CD4-positive, alpha-beta memory T cell (primary cell): ENCODE results near the gene RNASEL. TPM values are rescaled to one million over a fixed set of nuclear protein-coding genes. Genes with fewer than 3 reads are reported as not detected.

ENCODE experiments used
- CTCF ChIA-PET: fragments of 350-600 bp; sonication (Branson Sonifier 250); formaldehyde crosslinking; loops from one replicate; lab custom pipeline; 2021; ENCODE audit warnings: inconsistent platforms; ENCODE audit not compliant: partially characterized antibody; lab: Charles Lee
- POLR2A ChIA-PET: fragments of 350-600 bp; sonication (Branson Sonifier 250); formaldehyde crosslinking; loops from one replicate; lab custom pipeline; 2021; ENCODE audit not compliant: partially characterized antibody; lab: Charles Lee
- DNase-seq, 5 donors: peaks; one replicate each; pipeline versions ENCODE4 v3.0.0 to v3.0.0-alpha.2; 2020 to 2022; ENCODE audit warnings: mixed read lengths in 1 of 5
- H3K27ac ChIP-seq: one replicate; pipeline ENCODE4 v1.7.0; 2013; ENCODE audit warnings: low read depth, low read length
- H3K27me3 ChIP-seq: 2 replicates; pipeline ENCODE4 v1.7.0; 2013; ENCODE audit warnings: mild to moderate bottlenecking, low read length, moderate library complexity; ENCODE audit not compliant: insufficient read depth
- H3K36me3 ChIP-seq: 2 replicates; pipeline ENCODE4 v1.7.0; 2013; ENCODE audit warnings: mild to moderate bottlenecking, low read length, moderate library complexity; ENCODE audit not compliant: insufficient read depth
- H3K4me1 ChIP-seq: 2 replicates; pipeline ENCODE4 v1.7.0; 2013; ENCODE audit warnings: mild to moderate bottlenecking, low read length, moderate library complexity; ENCODE audit not compliant: insufficient read depth
- H3K4me3 ChIP-seq, 2 donors: one replicate each; pipeline ENCODE4 v1.7.0; 2013; ENCODE audit warnings: low read length in 2 of 2, mild to moderate bottlenecking in 1 of 2
- H3K9me3 ChIP-seq, 2 donors: one replicate each; pipeline ENCODE4 v1.7.0; 2013; ENCODE audit warnings: low read length in 2 of 2, control low read depth in 1 of 2; ENCODE audit not compliant: control insufficient read depth in 1 of 2
- H3K27ac Mint-ChIP-seq, 7 donors: one replicate each; pipeline ENCODE4 v1.8.0; 2020 to 2021; ENCODE audit warnings: mixed read lengths in 7 of 7, mild to moderate bottlenecking in 6 of 7, inconsistent platforms in 3 of 7, moderate library complexity in 3 of 7
- H3K27me3 Mint-ChIP-seq, 2 donors: one replicate each; pipeline ENCODE4 v1.8.0; 2020 to 2021; ENCODE audit warnings: mixed read lengths in 2 of 2
- H3K36me3 Mint-ChIP-seq, 2 donors: one replicate each; pipeline ENCODE4 v1.8.0; 2020 to 2021; ENCODE audit warnings: mixed read lengths in 2 of 2, inconsistent platforms in 1 of 2, mild to moderate bottlenecking in 1 of 2
- H3K4me1 Mint-ChIP-seq, 4 donors: one replicate each; pipeline ENCODE4 v1.8.0; 2020 to 2021; ENCODE audit warnings: mixed read lengths in 4 of 4, mild to moderate bottlenecking in 1 of 4
- H3K4me3 Mint-ChIP-seq, 8 donors: one replicate each; pipeline ENCODE4 v1.8.0; 2020 to 2021; ENCODE audit warnings: mixed read lengths in 8 of 8, mild to moderate bottlenecking in 7 of 8, moderate library complexity in 6 of 8, inconsistent platforms in 3 of 8
- H3K9me3 Mint-ChIP-seq, 8 donors: one replicate each; pipeline ENCODE4 v1.8.0; 2020 to 2021; ENCODE audit warnings: mixed read lengths in 8 of 8, mild to moderate bottlenecking in 5 of 8, inconsistent platforms in 3 of 8, moderate library complexity in 1 of 8
- intact Hi-C: fragments of 100-400 bp; cut with micrococcal nuclease; formaldehyde crosslinking; loops from one replicate; pipeline ENCODE4 v1.15.1; 2023
- polyA plus RNA-seq, 2 donors: library from polyadenylated mRNA; unstranded; fragments of 300-500 nt; fragmentation: Illumina TruSeq; gene quantifications; one replicate each; pipeline ENCODE4 v1.2.3, GENCODE V29; 2021
- total RNA-seq, 2 experiments: library from RNA; stranded (reverse); gene quantifications; one replicate each; pipeline ENCODE4 v1.2.3, GENCODE V29; 2021

RNASEL gene
- total and polyA plus RNA-seq, 4 experiments from 2014 or later = 4.5 to 35.4 (median 22.8) TPM

DNA sequence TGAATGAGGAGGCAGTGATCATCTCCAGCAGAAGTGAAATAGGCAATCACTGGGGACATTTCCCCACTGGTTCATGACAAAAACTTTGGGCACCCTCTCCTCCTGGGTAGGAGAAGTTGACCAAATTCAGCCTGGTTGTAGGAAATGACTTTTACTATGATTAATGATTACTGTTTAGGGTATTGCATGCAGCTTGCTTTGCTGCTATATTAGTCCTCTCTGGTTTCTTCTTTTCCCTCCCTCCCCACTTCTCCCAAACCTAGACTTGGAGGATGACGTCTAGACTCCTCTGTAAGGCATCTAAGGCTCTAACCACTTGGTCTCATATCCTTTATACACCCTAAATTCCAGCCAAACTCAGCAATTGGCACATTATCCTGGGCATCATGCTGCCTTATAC lies 18.5 kb upstream of the RNASEL start:
- POLR2A ChIA-PET = interaction anchor here (1.8 to 5.4 kb wide), 2 partner anchors 7 to 19 kb away, joined by 12 to 77 read pairs; partner anchors contain the start of gene RNASEL

DNA sequence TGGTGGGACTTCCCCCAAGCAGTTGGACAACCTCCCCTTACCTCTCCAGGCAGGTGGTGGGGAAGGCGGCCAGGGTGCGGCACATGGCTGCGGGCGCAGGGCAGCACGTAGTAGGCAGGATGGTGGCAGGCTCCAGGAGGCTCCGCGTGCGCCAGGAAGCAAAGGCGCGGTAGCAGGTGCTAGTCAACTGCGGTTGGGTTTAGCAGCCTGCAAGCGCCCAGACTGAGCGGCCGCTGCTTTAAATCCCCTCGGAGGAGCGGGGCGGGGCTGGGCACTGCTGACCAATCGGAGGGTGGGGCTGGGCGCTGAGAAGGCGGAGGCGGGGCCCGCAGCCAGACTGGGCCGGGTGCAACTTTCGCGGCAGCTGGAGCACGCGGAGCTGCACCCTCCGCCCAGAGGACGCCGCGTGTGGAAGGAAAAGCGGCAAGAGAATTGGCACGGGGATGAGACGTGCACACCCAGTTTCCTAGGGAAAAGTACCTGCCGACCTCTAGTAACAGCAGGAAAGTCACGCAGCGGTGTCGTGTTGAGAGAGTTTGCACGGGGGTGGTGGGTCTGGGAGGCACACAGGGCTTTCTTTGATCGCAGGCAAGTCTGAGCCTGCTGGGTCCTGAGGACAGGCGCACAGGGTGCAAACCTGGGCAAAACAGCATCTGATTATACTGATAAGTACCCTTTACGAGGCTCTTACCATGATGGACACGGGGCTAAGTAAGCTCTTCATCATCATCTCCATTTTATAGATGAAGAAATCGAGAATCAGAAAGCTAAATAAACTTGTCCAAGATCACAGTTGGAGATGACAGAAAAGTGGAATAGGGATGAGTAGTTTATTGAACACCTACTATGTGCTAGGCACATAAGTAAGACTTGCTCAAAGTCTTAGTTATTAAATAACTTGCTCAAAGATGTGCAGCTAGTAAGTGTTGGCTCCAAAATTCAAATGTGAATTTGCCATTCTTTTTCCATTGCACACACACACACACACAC lies 15.4 kb upstream of the RNASEL start, which contains the start of gene RGS16:
TSS of gene RGS16 (minus strand) at position 215 of the 990 bp plus-strand sequence. CDS start at position 85, 130 bp downstream.
- peak; percentile 81 to 89 (median 82) for DNase-seq
- Mint-ChIP-seq H3K4me1 (peaks cover 0 to 20% (median 12%) of the 10 kb centered on the region in 4 donors), H3K4me3 (peak within 1 kb of the TSS in 7 of 8 donors; percentile 81 to 91 (median 85)), H3K27me3 (no peaks in the 10 kb centered on the region), H3K9me3 (no peaks in the 10 kb centered on the region), H3K36me3 (peaks cover 4 to 7% of the 10 kb centered on the region in 2 donors), H3K27ac (peak within 1 kb of the TSS in 5 of 7 donors; percentile 36 to 95 (median 73))
- ChIA-PET POLR2A (interaction anchor here (0.8 to 5.4 kb wide), 12 partner anchors 9 to 236 kb away, joined by 3 to 77 read pairs (median 4); partner anchors contain the start of gene RNASEL), CTCF (interaction anchor here (1.0 to 16.0 kb wide), 8 partner anchors 7 to 524 kb away, joined by 3 to 707 read pairs (median 4); partner anchors contain the start of gene NPL)
- Histone ChIP-seq H3K9me3 (no peaks in the 10 kb centered on the region), H3K27ac (peak within 1 kb of the TSS; percentile 46), H3K36me3 (peaks cover 3% of the 10 kb centered on the region), H3K4me1 (peaks cover 41% of the 10 kb centered on the region), H3K4me3 (peak within 1 kb of the TSS; percentile 36 to 39), H3K27me3 (no peaks in the 10 kb centered on the region)
- intact Hi-C loops = loop anchor here (1.0 to 10.0 kb wide), 10 partner anchors 9 to 1030 kb away; partner anchors contain the start of genes ARPC5, DHX9, GLUL and NPL

More for the DNA sequence above, 18.5 kb upstream of the RNASEL start:
- H3K9me3 Mint-ChIP-seq = no peaks in the 10 kb centered on the region
- Histone ChIP-seq H3K36me3 (no peaks in the 10 kb centered on the region), H3K27ac (no peak overlapping the region), H3K9me3 (no peaks in the 10 kb centered on the region), H3K4me1 (peaks cover 24% of the 10 kb centered on the region), H3K27me3 (no peaks in the 10 kb centered on the region), H3K4me3 (no peak overlapping the region)
- H3K27ac Mint-ChIP-seq = no peak overlapping the region
- H3K36me3 Mint-ChIP-seq = peaks cover 0 to 3% of the 10 kb centered on the region in 2 donors
- peaks cover 0 to under 1% of the 10 kb centered on the region in 2 donors for H3K27me3 Mint-ChIP-seq
- H3K4me3 Mint-ChIP-seq = no peak overlapping the region
- intact Hi-C loops = loop anchor here (10.0 kb wide), 2 partner anchors 213 to 1027 kb away; partner anchors contain the start of genes ARPC5 and GLUL
- DNase-seq = no peak
- H3K4me1 Mint-ChIP-seq = peaks cover 0 to 20% (median 12%) of the 10 kb centered on the region in 4 donors
- CTCF ChIA-PET = interaction anchor here (0.9 to 16.0 kb wide), 7 partner anchors 9 to 179 kb away, joined by 3 to 707 read pairs (median 3); partner anchors contain the start of genes NPL and RNASEL

- Histone ChIP-seq H3K4me3 (peak overlapping the region; percentile 36 to 39), H3K36me3 (peaks cover 3% of the 10 kb centered on the region), H3K4me1 (peaks cover 41% of the 10 kb centered on the region), H3K9me3 (no peaks in the 10 kb centered on the region), H3K27me3 (no peaks in the 10 kb centered on the region), H3K27ac (peak overlapping the region; percentile 46)
- Mint-ChIP-seq H3K27ac (peak overlapping the region in 2 of 7 donors; percentile 95), H3K9me3 (no peaks in the 10 kb centered on the region), H3K4me3 (peak overlapping the region in 7 of 8 donors; percentile 81 to 91 (median 85)), H3K27me3 (no peaks in the 10 kb centered on the region), H3K4me1 (peaks cover 0 to 20% (median 12%) of the 10 kb centered on the region in 4 donors), H3K36me3 (peaks cover 4 to 10% of the 10 kb centered on the region in 2 donors)
- CTCF ChIA-PET = interaction anchor here (0.7 to 16.0 kb wide), 8 partner anchors 8 to 183 kb away, joined by 3 to 707 read pairs (median 4); partner anchors contain the start of gene NPL
- intact Hi-C loops = loop anchor here (1.0 to 10.0 kb wide), 10 partner anchors 8 to 1031 kb away; partner anchors contain the start of genes ARPC5, DHX9, GLUL and NPL
- POLR2A ChIA-PET = interaction anchor here (0.5 to 5.4 kb wide), 9 partner anchors 11 to 265 kb away, joined by 3 to 77 read pairs (median 6); partner anchors contain the start of gene RNASEL
- DNase-seq = peak in 2 of 5 donors; percentile 16 to 20
Measured at GRCh38 chr1:182603646-182604174, 14.7 kb upstream of the RNASEL start.

- Histone ChIP-seq H3K4me1 (peaks cover 41% of the 10 kb centered on the region), H3K36me3 (peaks cover 3% of the 10 kb centered on the region), H3K4me3 (peak overlapping the region in 1 of 2 donors; percentile 36), H3K27ac (peak overlapping the region; percentile 46), H3K27me3 (no peaks in the 10 kb centered on the region), H3K9me3 (no peaks in the 10 kb centered on the region)
- H3K27me3 Mint-ChIP-seq = no peaks in the 10 kb centered on the region
- ChIA-PET CTCF (interaction anchor here (0.7 to 16.0 kb wide), 8 partner anchors 8 to 183 kb away, joined by 3 to 707 read pairs (median 4); partner anchors contain the start of gene NPL), POLR2A (interaction anchor here (0.5 to 5.4 kb wide), 8 partner anchors 11 to 265 kb away, joined by 3 to 77 read pairs (median 7); partner anchors contain the start of gene RNASEL)
- peak in 3 of 5 donors; percentile 37 to 74 (median 53) for DNase-seq
- H3K36me3 Mint-ChIP-seq = peaks cover 4 to 10% of the 10 kb centered on the region in 2 donors
- peak overlapping the region in 7 of 8 donors; percentile 81 to 91 (median 85) for H3K4me3 Mint-ChIP-seq
- H3K9me3 Mint-ChIP-seq = no peaks in the 10 kb centered on the region
- intact Hi-C loops = loop anchor here (5.0 to 10.0 kb wide), 5 partner anchors 59 to 1032 kb away; partner anchors contain the start of genes ARPC5, GLUL and SMG7
- H3K27ac Mint-ChIP-seq = peak overlapping the region in 2 of 7 donors; percentile 95
- H3K4me1 Mint-ChIP-seq = peaks cover 0 to 20% (median 12%) of the 10 kb centered on the region in 4 donors
Measured at GRCh38 chr1:182602935-182603645, 14.0 kb upstream of the RNASEL start.

GRCh38 chr1:182601913-182602312 lies 12.9 kb upstream of the RNASEL start:
- POLR2A ChIA-PET = interaction anchor here (1.0 to 3.2 kb wide), 5 partner anchors 13 to 184 kb away, joined by 3 to 18 read pairs (median 9); partner anchors contain the start of gene RNASEL
- H3K27ac Mint-ChIP-seq = no peak overlapping the region
- no peak overlapping the region for H3K27ac ChIP-seq

More at GRCh38 chr1:182601913-182602312, 12.9 kb upstream of the RNASEL start:
- Mint-ChIP-seq H3K27me3 (no peaks in the 10 kb centered on the region), H3K4me1 (peaks cover 0 to 18% (median 9%) of the 10 kb centered on the region in 4 donors), H3K9me3 (no peaks in the 10 kb centered on the region), H3K4me3 (no peak overlapping the region), H3K36me3 (peaks cover 4 to 10% of the 10 kb centered on the region in 2 donors)
- no peak overlapping the region for H3K4me3 ChIP-seq
- CTCF ChIA-PET = interaction anchor here (0.6 to 16.0 kb wide), 8 partner anchors 12 to 514 kb away, joined by 3 to 707 read pairs (median 4); partner anchors contain the start of genes NPL and RNASEL
- H3K27me3 ChIP-seq = no peaks in the 10 kb centered on the region
- no peaks in the 10 kb centered on the region for H3K9me3 ChIP-seq
- intact Hi-C loops = loop anchor here (1.0 to 10.0 kb wide), 6 partner anchors 60 to 1033 kb away; partner anchors contain the start of genes ARPC5, GLUL and SMG7
- no peak for DNase-seq
- H3K36me3 ChIP-seq = peaks cover 3% of the 10 kb centered on the region
- H3K4me1 ChIP-seq = peaks cover 41% of the 10 kb centered on the region
